Measurements from ENCODE around the gene EXOC6. TPM values are rescaled to one million over a fixed set of nuclear protein-coding genes. Genes with fewer than 3 reads are reported as not detected.

Gene EXOC6
- total and polyA plus RNA-seq, 7 donors = 7.4 to 27.8 (median 14.4) TPM

GRCh38 chr10:92880233-92880861, 32.0 kb downstream of the EXOC6 start:
- H3K36me3 ChIP-seq (ENCODE audit: insufficient read depth in 1 of 2, low read depth in 1 of 2) = no peaks in the 10 kb centered on the region
- H3K27me3 ChIP-seq (ENCODE audit: insufficient read depth in 3 of 3, low read length in 2 of 3) = no peaks in the 10 kb centered on the region
- DNase-seq (no peak), ATAC-seq (peak; percentile 69 to 90 (median 76))
- intact Hi-C loops (cut with DNase I) = loop anchor here (5.0 to 10.0 kb wide), 3 partner anchors 33 to 366 kb away; partner anchors contain the start of gene EXOC6 (in 1 of the 2)
- no peak overlapping the region for H3K4me3 ChIP-seq
- H3K9me3 ChIP-seq = no peaks in the 10 kb centered on the region
- TF ChIP-seq CTCF (IDR thresholded peaks at IDR 0.05) = peak; percentile 53
- 33 to 37% (median 35%) methylated on average over 4 of the region's 4 CpGs for WGBS, 3 donors
- peak overlapping the region; percentile 12 for H3K27ac ChIP-seq
- H3K4me1 ChIP-seq = peaks cover 24% of the 10 kb centered on the region

- H3K27me3 ChIP-seq (ENCODE audit: insufficient read depth in 3 of 3, low read length in 2 of 3) = no peaks in the 10 kb centered on the region
- no peak overlapping the region for H3K4me3 ChIP-seq
- peak in 3 of 4 donors; percentile 30 to 58 (median 50) for ATAC-seq
- H3K4me1 ChIP-seq = peaks cover 22% of the 10 kb centered on the region
- DNase-seq = no peak
- no peak for TF ChIP-seq CTCF (IDR thresholded peaks at IDR 0.05)
- 59 to 78% (median 59%) methylated on average over 2 of the region's 2 CpGs for WGBS, 3 donors
- H3K27ac ChIP-seq = peak overlapping the region; percentile 12
- no peaks in the 10 kb centered on the region for H3K36me3 ChIP-seq (ENCODE audit: insufficient read depth in 1 of 2, low read depth in 1 of 2)
- H3K9me3 ChIP-seq = no peaks in the 10 kb centered on the region
- intact Hi-C loops (cut with DNase I) = loop anchor here (5.0 to 10.0 kb wide), 3 partner anchors 34 to 366 kb away; partner anchors contain the start of gene EXOC6 (in 1 of the 2)
These were observed 32.6 kb downstream of the EXOC6 start for GRCh38 chr10:92880917-92881316.

GRCh38 chr10:92886334-92886961, 38.1 kb downstream of the EXOC6 start:
- H3K9me3 ChIP-seq = no peaks in the 10 kb centered on the region
- H3K27ac ChIP-seq = no peak overlapping the region
- no peak overlapping the region for H3K4me3 ChIP-seq
- no peak for TF ChIP-seq CTCF (IDR thresholded peaks at IDR 0.05)
- DNase-seq = no peak
- no peaks in the 10 kb centered on the region for H3K27me3 ChIP-seq (ENCODE audit: insufficient read depth in 3 of 3, low read length in 2 of 3)
- ATAC-seq = peak in 2 of 4 donors; percentile 38 to 45
- H3K4me1 ChIP-seq = peaks cover 25% of the 10 kb centered on the region
- no peaks in the 10 kb centered on the region for H3K36me3 ChIP-seq (ENCODE audit: insufficient read depth in 1 of 2, low read depth in 1 of 2)
- intact Hi-C loops (cut with DNase I) = loop anchor here in 1 of 2 donors (5.0 to 10.0 kb wide), 3 partner anchors 62 to 466 kb away; no protein-coding TSS in a partner anchor
- WGBS, 3 donors = 97 to 100% (median 97%) methylated on average over 1 of the region's 1 CpG

GRCh38 chr10:92890471-92890870, 42.2 kb downstream of the EXOC6 start:
- H3K9me3 ChIP-seq = no peaks in the 10 kb centered on the region
- TF ChIP-seq CTCF (IDR thresholded peaks at IDR 0.05) = no peak
- ATAC-seq = no peak
- H3K36me3 ChIP-seq (ENCODE audit: insufficient read depth in 1 of 2, low read depth in 1 of 2) = peaks cover 0 to 7% of the 10 kb centered on the region in 2 donors
- H3K4me3 ChIP-seq = no peak overlapping the region
- no peak overlapping the region for H3K27ac ChIP-seq
- no peaks in the 10 kb centered on the region for H3K27me3 ChIP-seq (ENCODE audit: insufficient read depth in 3 of 3, low read length in 2 of 3)
- H3K4me1 ChIP-seq = peaks cover 25% of the 10 kb centered on the region
- intact Hi-C loops (cut with DNase I) = no loop called here
- no peak for DNase-seq

Data from psoas muscle (tissue), 8 donors.